H7 (cell line): ENCODE data around the gene NTN5. TPM values are rescaled to one million over a fixed set of nuclear protein-coding genes. Genes with fewer than 3 reads are reported as not detected.
A peak's percentile ranks its signal among the peaks of the same experiment; 100 is the strongest.

ENCODE experiments used
- DNase-seq: peaks from one replicate; pipeline ENCODE4 v3.0.0; 2012
- H3K27me3 ChIP-seq: 2 replicates; pipeline ENCODE4 v1.6.0; 2011; ENCODE audit warnings: mild to moderate bottlenecking, low read length; ENCODE audit not compliant: control insufficient read depth, insufficient read depth
- H3K36me3 ChIP-seq: replicated peaks from 2 replicates; pipeline ENCODE4 v1.5.1; 2011; ENCODE audit warnings: low read length; ENCODE audit not compliant: control insufficient read depth, insufficient read depth
- H3K4me3 ChIP-seq: 2 replicates; pipeline ENCODE4 v1.5.1; 2011; ENCODE audit warnings: low read depth, mild to moderate bottlenecking, control low read depth, low read length, moderate library complexity; ENCODE audit not compliant: insufficient read depth
- total RNA-seq: library from RNA; depleted of rRNA; stranded (reverse); fragments of >200 nt; shearing (Covaris generic); gene quantifications from 2 replicates; pipeline ENCODE4 v1.2.3, GENCODE V29; 2014

NTN5 gene
- total RNA-seq, 1 experiment from 2014 or later: not detected

GRCh38 chr19:48646722-48647216 lies 26.0 kb downstream of the NTN5 start:
- H3K4me3 ChIP-seq: peak overlapping the region; percentile 77
- peak; percentile 35 for DNase-seq
- H3K27me3 ChIP-seq: no peaks in the 10 kb centered on the region; the same call in 1 of the 2 replicates
- no peaks in the 10 kb centered on the region for H3K36me3 ChIP-seq

GRCh38 chr19:48646001-48646721 lies 26.7 kb downstream of the NTN5 start, which contains the start of gene CA11:
CA11 (minus strand) TSS chr19:48646187; CDS start chr19:48645632, 555 bp downstream.
- H3K27me3 ChIP-seq: peaks cover 2% of the 10 kb centered on the region; the same call in 1 of the 2 replicates
- DNase-seq: peak; percentile 98
- peak within 1 kb of the TSS; percentile 77 for H3K4me3 ChIP-seq
- no peaks in the 10 kb centered on the region for H3K36me3 ChIP-seq

GRCh38 chr19:48645620-48646000 lies 27.2 kb downstream of the NTN5 start:
- H3K4me3 ChIP-seq: peak overlapping the region; percentile 77
- H3K36me3 ChIP-seq: no peaks in the 10 kb centered on the region
- peaks cover 2% of the 10 kb centered on the region; the same call in 1 of the 2 replicates for H3K27me3 ChIP-seq
- DNase-seq: peak; percentile 75

GRCh38 chr19:48644839-48645619 lies 27.8 kb downstream of the NTN5 start:
- Histone ChIP-seq H3K36me3 (no peaks in the 10 kb centered on the region), H3K4me3 (peak overlapping the region; percentile 77), H3K27me3 (peaks cover 3% of the 10 kb centered on the region; the same call in 1 of the 2 replicates)
- DNase-seq: peak; percentile 85

GRCh38 chr19:48644355-48644754 lies 28.5 kb downstream of the NTN5 start:
- H3K4me3 ChIP-seq: peak overlapping the region; percentile 9; the same call in 1 of the 2 replicates
- peak; percentile 35 for DNase-seq
- H3K36me3 ChIP-seq: no peaks in the 10 kb centered on the region
- H3K27me3 ChIP-seq: peaks cover 10% of the 10 kb centered on the region

GRCh38 chr19:48642862-48643261 lies 30.0 kb downstream of the NTN5 start:
- Histone ChIP-seq H3K4me3 (no peak overlapping the region), H3K36me3 (no peaks in the 10 kb centered on the region), H3K27me3 (peaks cover 13% of the 10 kb centered on the region)
- DNase-seq: no peak

- Histone ChIP-seq H3K27me3 (peaks cover 16% of the 10 kb centered on the region), H3K36me3 (no peaks in the 10 kb centered on the region), H3K4me3 (no peak overlapping the region)
- no peak for DNase-seq
These were observed 31.0 kb downstream of the NTN5 start for GRCh38 chr19:48641850-48642249.

GRCh38 chr19:48639483-48640375 lies 33.1 kb downstream of the NTN5 start:
- peak; percentile 56 for DNase-seq
- Histone ChIP-seq H3K36me3 (no peaks in the 10 kb centered on the region), H3K4me3 (peak overlapping the region; percentile 42), H3K27me3 (peaks cover 28% of the 10 kb centered on the region)

GRCh38 chr19:48638831-48639381 lies 33.9 kb downstream of the NTN5 start:
- DNase-seq: peak; percentile 91
- Histone ChIP-seq H3K27me3 (peaks cover 28% of the 10 kb centered on the region), H3K4me3 (peak overlapping the region; percentile 44), H3K36me3 (no peaks in the 10 kb centered on the region)

GRCh38 chr19:48637948-48638830 lies 34.6 kb downstream of the NTN5 start:
- peak; percentile 92 for DNase-seq
- H3K4me3 ChIP-seq: peak overlapping the region; percentile 49
- H3K36me3 ChIP-seq: no peaks in the 10 kb centered on the region
- peaks cover 28% of the 10 kb centered on the region for H3K27me3 ChIP-seq

- DNase-seq: peak; percentile 98
- peak overlapping the region; percentile 67 for H3K4me3 ChIP-seq
- H3K36me3 ChIP-seq: peaks cover 2% of the 10 kb centered on the region
- H3K27me3 ChIP-seq: peaks cover 28% of the 10 kb centered on the region
These were observed 35.3 kb downstream of the NTN5 start for GRCh38 chr19:48637449-48637947.

GRCh38 chr19:48636859-48637448 lies 35.9 kb downstream of the NTN5 start, which contains the start of gene DBP:
DBP (minus strand) TSS chr19:48637379; CDS start chr19:48636994, 385 bp downstream.
- H3K4me3 ChIP-seq: peak within 1 kb of the TSS; percentile 67
- H3K27me3 ChIP-seq: peaks cover 28% of the 10 kb centered on the region
- H3K36me3 ChIP-seq: peaks cover 2% of the 10 kb centered on the region
- peak; percentile 78 for DNase-seq
